ENCODE results near the gene CGB8.
"Not testable (repeated sequence)": the region's sequence is repeated elsewhere in the genome, so short reads cannot be mapped to it uniquely, and the experiment has no call there.

The CGB8 gene

DNA sequence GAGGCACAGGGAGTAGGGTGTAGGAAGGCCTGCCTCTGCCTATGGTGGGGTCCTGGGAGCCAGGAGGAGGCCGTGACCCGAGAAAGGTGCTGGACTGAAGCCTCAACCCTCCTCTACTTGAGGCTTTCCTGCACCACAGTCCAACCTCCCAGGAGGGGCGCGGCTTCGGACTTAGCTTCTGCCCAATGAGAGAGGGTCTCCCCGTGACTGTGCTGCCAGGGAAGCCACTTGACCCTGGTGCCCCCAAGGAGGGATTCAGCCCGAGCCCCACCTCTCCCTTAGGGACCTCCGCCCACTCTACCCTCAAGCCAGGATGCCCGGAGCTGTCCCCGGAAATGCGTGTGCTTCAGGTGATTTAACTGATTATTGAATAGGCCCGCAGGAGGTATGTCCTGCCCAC lies at the start of gene CGB8:
TSS of gene CGB8 (minus strand) at position 101 of the 400 bp plus-strand sequence. CDS start 372 bp downstream, outside the sequence.
- H3K36me3 ChIP-seq (replicated peaks); H3K4me3 ChIP-seq; H3K4me1 ChIP-seq; in situ Hi-C loops (cut with MboI; ENCODE audit: low sequenced_read_pairs); H3K9me3 ChIP-seq; DNase-seq (ENCODE audit: low spot score in 2 of 2); H3K27me3 ChIP-seq (ENCODE audit: low read depth): not testable (repeated sequence)

DNA sequence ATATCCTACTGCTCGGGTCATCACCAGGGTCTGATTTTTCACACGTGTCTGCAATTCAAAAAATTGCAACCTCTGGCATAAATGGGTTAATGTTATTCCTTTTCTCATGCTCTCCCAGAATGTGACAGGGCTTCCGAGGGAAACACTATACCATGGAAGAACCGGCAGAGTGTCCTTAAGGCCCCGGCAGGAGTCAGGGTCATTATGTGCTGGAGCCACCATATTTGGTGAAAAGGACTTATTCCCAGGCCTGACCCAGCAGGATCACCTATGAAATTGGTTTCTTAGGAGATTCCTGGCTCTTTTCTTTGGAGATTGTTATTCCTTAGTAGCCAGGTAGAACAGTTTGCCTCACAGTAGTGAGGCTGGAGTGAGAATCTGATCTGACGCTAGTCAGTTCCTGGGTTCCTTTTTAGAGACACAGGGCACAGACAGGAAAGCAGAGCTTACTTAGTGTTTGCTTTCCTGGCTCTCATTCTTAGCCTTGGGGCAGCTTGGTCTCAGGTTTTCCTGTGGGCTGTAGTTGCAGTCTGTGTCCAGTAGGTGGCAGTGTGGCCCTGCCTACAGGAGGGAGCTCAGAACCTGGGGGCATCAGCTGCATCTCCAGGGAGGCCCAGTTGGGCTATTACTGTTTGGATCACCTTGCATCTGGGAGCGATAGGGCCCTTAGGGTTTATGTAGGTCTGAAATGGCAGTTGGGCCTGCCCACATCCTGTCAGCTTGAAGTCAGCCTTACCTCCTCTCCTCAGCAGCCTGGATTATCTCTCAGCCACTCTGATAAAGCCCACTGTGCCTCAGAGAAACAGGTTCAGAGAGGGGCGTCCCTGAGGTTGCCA lies 48.8 kb upstream of the CGB8 start:
- DNase-seq (ENCODE audit: low spot score in 2 of 2), result peak; percentile 52 to 83
- Histone ChIP-seq H3K27me3 (ENCODE audit: low read depth) (no peaks in the 10 kb centered on the region), H3K9me3 (no peaks in the 10 kb centered on the region), H3K4me3 (no peak overlapping the region), H3K4me1 (no peaks in the 10 kb centered on the region), H3K36me3 (replicated peaks) (peaks cover 88% of the 10 kb centered on the region)
- in situ Hi-C loops (cut with MboI; ENCODE audit: low sequenced_read_pairs), result loop anchor here (5.0 kb wide), 1 partner anchor 110 kb away; no protein-coding TSS in a partner anchor

DNA sequence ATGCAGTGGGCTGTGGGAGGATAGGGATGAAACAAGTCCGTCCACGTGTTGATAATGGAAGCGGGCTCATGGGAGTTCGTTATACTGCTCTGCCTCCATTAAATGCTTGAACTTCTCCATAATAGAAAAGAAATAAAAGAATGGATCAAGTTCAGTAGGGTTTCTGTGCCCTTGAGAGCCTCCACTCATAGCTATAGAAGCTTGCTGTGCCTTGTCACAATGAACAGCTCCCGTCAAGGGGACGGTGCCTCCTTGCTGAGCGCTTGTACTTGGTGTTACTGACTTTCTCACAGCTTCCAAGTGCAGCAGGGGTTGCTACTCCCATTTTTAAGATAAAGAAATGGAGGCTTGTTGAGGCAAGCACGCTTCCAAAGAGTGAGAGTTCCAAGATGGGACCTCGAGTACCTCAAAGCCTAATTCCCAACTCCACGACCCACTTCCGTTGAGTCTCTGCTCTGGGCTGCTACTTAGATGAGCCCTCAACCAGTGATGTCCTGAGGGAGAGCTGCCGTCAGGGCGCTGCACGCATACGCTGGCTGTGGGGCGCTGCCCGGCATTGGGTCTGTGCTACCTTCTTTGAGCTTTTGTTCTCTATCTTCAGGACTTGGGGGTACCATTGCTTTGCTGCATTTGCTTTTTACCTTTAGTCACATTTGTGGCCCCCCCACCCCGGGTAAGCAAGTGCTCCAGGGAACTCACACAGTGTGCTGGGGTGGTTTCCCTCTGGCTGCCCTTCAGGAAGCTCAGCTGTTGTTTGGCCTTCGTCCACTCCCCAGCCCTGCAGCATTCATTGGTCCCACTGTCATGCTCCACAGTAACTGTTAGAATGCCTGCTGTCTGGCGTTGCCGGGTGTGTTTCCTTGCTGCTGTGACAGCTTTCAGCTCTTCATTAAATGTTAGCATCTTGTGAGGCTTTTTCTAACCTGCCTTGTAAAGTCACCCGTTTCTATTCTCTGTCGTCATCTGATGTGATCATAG lies 45.9 kb upstream of the CGB8 start:
- in situ Hi-C loops (cut with MboI; ENCODE audit: low sequenced_read_pairs), result loop anchor here (5.0 kb wide), 1 partner anchor 113 kb away; no protein-coding TSS in a partner anchor

DNA sequence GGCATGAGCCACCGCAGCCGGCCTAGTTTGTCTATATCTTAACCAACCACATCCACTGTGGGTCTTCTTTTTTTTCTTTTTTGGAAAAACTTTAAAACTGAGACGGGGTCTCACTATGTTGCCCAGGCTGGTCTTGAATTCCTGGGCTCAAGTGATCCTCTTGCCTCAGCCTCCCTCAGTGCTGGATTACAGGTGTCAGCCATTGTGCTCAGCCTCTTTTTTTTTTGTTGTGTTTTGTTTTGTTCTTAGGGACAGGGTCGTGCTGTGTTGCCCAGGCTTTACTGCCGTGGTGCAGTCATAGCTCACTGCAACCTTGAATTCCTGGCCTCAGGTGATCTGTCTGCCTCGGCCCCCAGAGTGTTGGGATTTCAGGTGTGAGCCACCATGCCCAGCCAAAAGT lies 43.8 kb upstream of the CGB8 start:
- H3K4me3 ChIP-seq, result no peak overlapping the region
- in situ Hi-C loops (cut with MboI; ENCODE audit: low sequenced_read_pairs), result no loop called here
- no peaks in the 10 kb centered on the region for H3K4me1 ChIP-seq
- H3K9me3 ChIP-seq, result no peaks in the 10 kb centered on the region
- no peaks in the 10 kb centered on the region for H3K27me3 ChIP-seq (ENCODE audit: low read depth)
- H3K36me3 ChIP-seq (replicated peaks), result peaks cover 93% of the 10 kb centered on the region
- DNase-seq (ENCODE audit: low spot score in 2 of 2), result no peak

More for the DNA sequence above, 45.9 kb upstream of the CGB8 start:
- Histone ChIP-seq H3K36me3 (replicated peaks) (peaks cover 96% of the 10 kb centered on the region), H3K9me3 (no peaks in the 10 kb centered on the region), H3K27me3 (ENCODE audit: low read depth) (no peaks in the 10 kb centered on the region), H3K4me1 (no peaks in the 10 kb centered on the region), H3K4me3 (no peak overlapping the region)
- no peak for DNase-seq (ENCODE audit: low spot score in 2 of 2)

DNA sequence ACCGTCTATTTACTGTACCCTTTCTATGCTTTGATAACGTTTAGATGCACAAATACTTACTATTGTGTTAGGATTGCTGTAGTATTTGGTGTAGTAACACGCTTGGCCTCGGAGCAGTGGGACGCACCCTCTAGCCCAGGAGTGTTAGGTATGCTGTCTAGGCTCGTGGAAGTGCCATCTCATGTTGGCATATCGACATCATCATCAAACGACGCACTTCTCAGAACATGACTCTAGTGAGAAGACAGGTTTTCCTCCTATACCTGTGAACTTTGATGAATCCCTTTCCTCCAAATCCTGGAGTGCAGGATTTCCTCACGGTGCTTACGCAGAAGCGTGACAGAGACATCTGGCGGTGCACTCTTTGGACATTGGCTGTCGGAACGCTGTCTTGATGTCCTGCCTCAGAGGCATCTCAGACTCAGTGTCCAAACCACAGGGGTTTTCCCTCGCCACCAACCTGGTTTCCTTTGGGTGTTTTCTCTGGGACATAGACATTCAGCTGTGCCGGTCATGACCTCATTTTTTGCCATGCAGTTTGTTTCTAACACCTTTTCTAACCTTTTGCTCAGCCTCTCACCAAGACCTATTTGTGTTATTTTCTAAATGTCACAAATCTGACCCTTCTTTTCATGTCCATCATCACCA lies 42.6 kb upstream of the CGB8 start:
- H3K4me1 ChIP-seq, result peaks cover 3% of the 10 kb centered on the region; the same call in 1 of the 2 replicates
- no peaks in the 10 kb centered on the region for H3K9me3 ChIP-seq
- H3K27me3 ChIP-seq (ENCODE audit: low read depth), result no peaks in the 10 kb centered on the region
- H3K4me3 ChIP-seq, result no peak overlapping the region
- DNase-seq (ENCODE audit: low spot score in 2 of 2), result no peak
- peaks cover 92% of the 10 kb centered on the region for H3K36me3 ChIP-seq (replicated peaks)
- in situ Hi-C loops (cut with MboI; ENCODE audit: low sequenced_read_pairs), result no loop called here

DNA sequence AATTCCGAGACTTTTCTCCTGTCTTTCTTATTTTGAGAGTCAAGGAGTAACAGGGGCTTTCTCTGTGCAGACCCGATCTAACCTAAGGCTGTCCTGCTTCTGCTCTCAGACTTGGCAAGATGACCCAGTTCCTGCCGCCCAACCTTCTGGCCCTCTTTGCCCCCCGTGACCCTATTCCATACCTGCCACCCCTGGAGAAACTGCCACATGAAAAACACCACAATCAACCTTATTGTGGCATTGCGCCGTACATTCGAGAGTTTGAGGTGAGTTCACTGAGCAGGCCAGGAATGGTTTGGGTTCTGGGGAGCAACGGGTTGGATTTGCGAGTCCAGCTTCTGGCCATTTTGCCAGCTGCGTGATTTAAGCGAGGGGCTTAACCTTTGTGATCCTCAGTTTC lies 37.4 kb upstream of the CGB8 start:
- Histone ChIP-seq H3K9me3 (no peaks in the 10 kb centered on the region; the same call in 1 of the 2 replicates), H3K4me3 (peak overlapping the region; percentile 95), H3K4me1 (peaks cover 10% of the 10 kb centered on the region), H3K36me3 (replicated peaks) (peaks cover 55% of the 10 kb centered on the region), H3K27me3 (ENCODE audit: low read depth) (no peaks in the 10 kb centered on the region)
- in situ Hi-C loops (cut with MboI; ENCODE audit: low sequenced_read_pairs), result no loop called here
- DNase-seq (ENCODE audit: low spot score in 2 of 2), result no peak

DNA sequence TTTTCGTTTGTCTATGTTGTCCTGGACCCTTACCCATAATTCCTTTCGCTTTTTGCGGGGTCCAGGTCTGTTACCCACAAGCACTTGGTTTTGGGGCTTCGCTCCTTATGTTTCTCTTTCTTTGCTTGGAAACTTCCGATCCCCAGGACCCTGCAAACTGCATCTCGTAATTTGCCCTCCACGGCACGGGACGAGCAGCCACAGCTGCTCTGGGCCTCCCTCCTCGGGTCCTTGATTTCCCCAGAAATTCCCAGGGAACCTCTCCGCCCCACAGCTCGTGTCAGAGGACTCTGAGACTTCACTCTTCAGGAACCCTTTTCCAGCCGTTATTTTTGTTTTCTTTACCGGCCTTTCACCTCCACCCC lies 36.9 kb upstream of the CGB8 start:
- peaks cover 10% of the 10 kb centered on the region for H3K4me1 ChIP-seq
- peaks cover 50% of the 10 kb centered on the region for H3K36me3 ChIP-seq (replicated peaks)
- peak overlapping the region; percentile 95 for H3K4me3 ChIP-seq
- H3K27me3 ChIP-seq (ENCODE audit: low read depth), result no peaks in the 10 kb centered on the region
- in situ Hi-C loops (cut with MboI; ENCODE audit: low sequenced_read_pairs), result no loop called here
- no peak for DNase-seq (ENCODE audit: low spot score in 2 of 2)
- H3K9me3 ChIP-seq, result no peaks in the 10 kb centered on the region; the same call in 1 of the 2 replicates

DNA sequence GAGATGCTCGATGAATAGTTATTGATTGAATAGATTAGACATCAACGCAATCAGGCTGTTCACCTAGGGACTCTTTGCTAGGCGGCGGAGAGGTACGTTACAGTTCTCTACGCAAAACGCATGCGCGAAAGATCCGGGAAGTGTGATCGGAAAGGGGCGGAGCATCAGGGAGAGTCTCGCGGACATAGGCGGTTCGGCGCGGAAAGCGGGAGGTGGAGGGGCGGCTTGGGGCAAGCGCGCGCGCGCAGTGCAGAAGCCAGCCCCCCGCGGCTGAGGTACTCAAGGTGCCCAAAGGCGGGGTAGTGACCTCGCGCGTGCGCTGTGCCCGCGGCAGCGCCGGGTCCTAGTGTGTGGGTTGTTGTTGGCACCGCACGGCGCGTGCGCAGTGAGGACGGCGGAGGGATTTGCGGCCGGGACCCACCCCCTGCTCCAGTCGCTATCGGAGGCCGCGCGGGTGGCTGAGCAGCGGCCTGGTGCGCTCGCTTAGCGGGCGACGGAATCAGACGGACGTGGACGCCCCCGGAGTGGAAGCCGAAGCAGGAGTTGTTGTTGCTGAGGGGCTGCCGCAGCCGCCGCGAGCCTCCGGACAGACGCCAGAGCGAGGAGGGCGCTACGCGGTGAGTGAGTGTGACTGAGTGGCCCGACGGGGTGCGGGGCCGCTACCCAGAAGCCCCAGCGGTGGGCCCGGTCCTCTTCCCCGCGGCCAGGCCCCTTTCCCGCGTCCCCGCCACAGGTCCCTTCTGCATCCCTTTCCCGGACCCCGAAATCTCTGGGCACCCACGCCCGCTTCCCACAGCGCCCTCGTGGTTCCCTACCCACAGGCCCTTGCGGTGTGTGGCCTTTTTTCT lies 36.3 kb upstream of the CGB8 start, which contains the start of gene SNRNP70:
TSS of gene SNRNP70 (plus strand) at position 432 of the 848 bp plus-strand sequence. CDS start 964 bp downstream, outside the sequence.
- no peaks in the 10 kb centered on the region for H3K27me3 ChIP-seq (ENCODE audit: low read depth)
- in situ Hi-C loops (cut with MboI; ENCODE audit: low sequenced_read_pairs), result no loop called here
- peak within 1 kb of the TSS; percentile 95 for H3K4me3 ChIP-seq
- H3K4me1 ChIP-seq, result peaks cover 10% of the 10 kb centered on the region
- DNase-seq (ENCODE audit: low spot score in 2 of 2), result peak; percentile 97 to 99
- H3K36me3 ChIP-seq (replicated peaks), result peaks cover 44% of the 10 kb centered on the region
- H3K9me3 ChIP-seq, result no peaks in the 10 kb centered on the region; the same call in 1 of the 2 replicates

DNA sequence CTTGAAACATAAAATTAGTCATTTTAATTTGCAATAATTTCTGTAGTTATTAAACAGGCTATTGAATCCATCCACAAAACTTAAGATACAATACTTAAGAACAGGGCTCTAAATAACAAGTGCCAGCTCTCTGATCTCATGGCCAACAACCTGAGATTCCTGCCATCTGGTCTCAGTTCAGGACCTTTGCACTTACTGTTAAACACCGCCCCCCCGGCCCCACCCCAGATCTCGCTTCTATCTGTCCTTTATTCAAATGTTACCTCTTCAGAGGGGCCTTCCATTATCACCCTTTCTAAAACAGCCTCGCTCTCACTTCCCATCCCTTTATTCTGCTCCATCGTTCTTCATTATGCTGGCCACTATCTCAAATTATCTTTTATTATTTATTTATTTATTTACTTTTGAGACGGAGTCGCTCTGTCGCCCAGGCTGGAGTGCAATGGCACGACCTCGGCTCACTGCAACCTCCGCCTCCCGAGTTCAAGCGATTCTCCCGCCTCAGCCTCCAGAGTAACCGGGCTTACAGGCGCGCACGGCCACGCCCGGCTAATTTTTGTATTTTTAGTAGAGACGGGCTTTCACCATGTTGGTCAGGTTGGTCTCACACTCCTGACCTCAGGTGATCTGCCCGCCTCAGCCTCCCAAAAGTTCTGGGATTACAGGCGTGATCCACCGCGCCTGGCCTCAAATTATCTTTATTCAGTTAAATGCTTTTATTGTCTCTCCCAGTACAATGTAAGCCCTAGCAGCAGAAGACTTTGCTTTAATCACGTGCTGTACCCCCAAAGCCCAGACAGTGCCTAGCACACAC lies 35.5 kb upstream of the CGB8 start:
- no peak for DNase-seq (ENCODE audit: low spot score in 2 of 2)
- H3K4me3 ChIP-seq, result peak overlapping the region; percentile 95
- in situ Hi-C loops (cut with MboI; ENCODE audit: low sequenced_read_pairs), result no loop called here
- no peaks in the 10 kb centered on the region for H3K27me3 ChIP-seq (ENCODE audit: low read depth)
- peaks cover 36% of the 10 kb centered on the region for H3K36me3 ChIP-seq (replicated peaks)
- no peaks in the 10 kb centered on the region; the same call in 1 of the 2 replicates for H3K9me3 ChIP-seq
- H3K4me1 ChIP-seq, result peaks cover 10% of the 10 kb centered on the region

DNA sequence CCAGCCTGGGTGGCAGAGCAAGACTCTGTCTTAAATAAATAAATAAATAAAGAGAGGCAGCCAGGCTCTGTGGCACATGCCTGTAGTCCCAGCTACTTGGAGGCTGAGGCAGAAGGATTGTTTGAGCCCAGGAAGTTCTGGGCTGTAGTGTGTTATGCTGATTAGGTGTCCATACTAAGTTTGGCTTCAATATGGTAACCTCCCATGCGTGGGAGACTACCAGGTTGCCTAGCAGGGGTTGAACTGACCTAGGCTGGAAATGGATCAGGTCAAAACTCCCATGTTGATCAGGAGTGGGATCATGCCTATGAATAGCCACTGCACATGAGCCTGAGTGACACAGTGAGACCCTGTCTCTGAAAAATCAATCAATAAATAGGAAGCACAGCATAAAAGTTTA lies 32.4 kb upstream of the CGB8 start:
- in situ Hi-C loops (cut with MboI; ENCODE audit: low sequenced_read_pairs), result no loop called here
- DNase-seq (ENCODE audit: low spot score in 2 of 2), result no peak
- Histone ChIP-seq H3K4me1 (peaks cover 7% of the 10 kb centered on the region; the same call in 1 of the 2 replicates), H3K27me3 (ENCODE audit: low read depth) (no peaks in the 10 kb centered on the region), H3K36me3 (replicated peaks) (peaks cover 9% of the 10 kb centered on the region), H3K9me3 (no peaks in the 10 kb centered on the region; the same call in 1 of the 2 replicates), H3K4me3 (no peak overlapping the region)

DNA sequence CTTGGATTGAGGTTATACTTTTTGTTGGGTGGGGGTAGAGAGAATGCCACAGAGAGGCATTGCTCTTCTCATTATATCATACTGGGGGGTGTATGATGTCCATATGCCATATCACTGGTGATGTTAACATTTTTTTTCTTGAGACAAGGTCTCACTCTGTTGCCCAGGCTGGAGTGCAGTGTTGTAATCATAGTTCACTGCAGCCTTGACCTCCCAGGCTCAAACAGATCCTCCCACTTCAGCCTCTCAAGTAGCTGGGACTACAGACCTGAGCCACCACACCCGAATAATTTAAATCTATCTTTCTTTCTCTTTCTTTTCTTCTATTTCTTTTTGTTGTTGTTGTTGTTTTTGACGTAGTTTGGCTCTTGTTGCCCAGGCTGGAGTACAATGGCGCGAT lies 31.5 kb upstream of the CGB8 start:
- no peaks in the 10 kb centered on the region for H3K27me3 ChIP-seq (ENCODE audit: low read depth)
- no peak overlapping the region for H3K4me3 ChIP-seq
- H3K36me3 ChIP-seq (replicated peaks), result peaks cover under 1% of the 10 kb centered on the region; the same call in 1 of the 2 replicates
- in situ Hi-C loops (cut with MboI; ENCODE audit: low sequenced_read_pairs), result no loop called here
- no peaks in the 10 kb centered on the region; the same call in 1 of the 2 replicates for H3K9me3 ChIP-seq
- peaks cover 7% of the 10 kb centered on the region; the same call in 1 of the 2 replicates for H3K4me1 ChIP-seq
- no peak for DNase-seq (ENCODE audit: low spot score in 2 of 2)

DNA sequence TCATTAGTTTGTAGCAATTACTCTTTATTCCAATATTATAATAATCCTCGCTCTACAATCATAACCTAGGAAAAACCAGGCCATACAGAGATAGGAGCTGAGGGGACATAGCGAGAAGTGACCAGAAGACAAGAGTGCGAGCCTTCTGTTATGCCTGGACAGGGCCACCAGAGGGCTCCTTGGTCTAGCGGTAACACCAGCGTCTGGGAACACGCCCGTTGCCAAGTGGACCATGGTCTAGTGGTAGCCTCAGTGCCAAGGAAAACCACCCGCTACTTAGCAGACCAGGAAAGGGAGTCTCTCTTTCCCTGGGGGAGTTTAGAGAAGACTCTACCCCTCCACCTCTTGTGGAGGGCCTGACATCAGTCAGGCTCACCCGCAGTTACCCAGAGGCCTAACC lies 26.0 kb upstream of the CGB8 start:
- DNase-seq (ENCODE audit: low spot score in 2 of 2), result peak in 1 of 2 experiments; percentile 76

More for the DNA sequence above, 26.0 kb upstream of the CGB8 start:
- H3K4me3 ChIP-seq; in situ Hi-C loops (cut with MboI; ENCODE audit: low sequenced_read_pairs); H3K9me3 ChIP-seq; H3K36me3 ChIP-seq (replicated peaks); H3K4me1 ChIP-seq: not testable (repeated sequence)
- peaks cover 18% of the 10 kb centered on the region for H3K27me3 ChIP-seq (ENCODE audit: low read depth)

Data from HAP-1 (cell line).